Right lobe of liver (tissue), 6 donors: ENCODE data around the gene NT5DC3. TPM values are rescaled to one million over a fixed set of nuclear protein-coding genes. Genes with fewer than 3 reads are reported as not detected.

ENCODE experiments used
- ATAC-seq, 4 donors: fragments of 200-7000 bp; cut with Tn5 transposase; one replicate each; pipeline ENCODE4 v1.9.1; 2020; ENCODE audit warnings: mild to moderate bottlenecking in 4 of 4, moderate library complexity in 4 of 4
- DNase-seq, 3 donors: peaks; one replicate each; pipeline ENCODE4 v3.0.0-alpha.2; 2020
- H3K27ac ChIP-seq, 3 donors: fragments of 200-600 bp; one replicate each; pipeline ENCODE4 v1.8.0; 2022
- H3K27me3 ChIP-seq, 2 donors: fragments of 200-600 bp; one replicate each; pipeline ENCODE4 v1.8.0; 2022
- H3K36me3 ChIP-seq, 4 donors: fragments of 200-600 bp; sonication (generic) in 1 of 4; one replicate each; pipeline versions ENCODE4 v1.5.1 to v1.8.0; 2017 to 2022; ENCODE audit warnings: control low read depth in 1 of 4
- H3K4me1 ChIP-seq, 4 donors: fragments of 200-600 bp; sonication (generic) in 1 of 4; one replicate each; pipeline versions ENCODE4 v1.5.1 to v1.8.0; 2017 to 2022; ENCODE audit warnings: control low read depth in 1 of 4
- H3K4me3 ChIP-seq, 3 donors: fragments of 200-600 bp; one replicate each; pipeline ENCODE4 v1.8.0; 2022
- H3K9me3 ChIP-seq, 4 donors: fragments of 200-600 bp; sonication (generic) in 1 of 4; one replicate each; pipeline versions ENCODE4 v1.5.1 to v1.8.0; 2017 to 2022; ENCODE audit warnings: control low read depth in 1 of 4
- CTCF ChIP-seq, 4 donors: fragments of 200-600 bp in 3 of 4; fragments of 450-650 bp in 1 of 4; IDR thresholded peaks; one replicate each; pipeline versions ENCODE4 v1.5.1 to v1.8.0; 2016 to 2022; ENCODE audit warnings: antibody characterized with exemption in 4 of 4, mild to moderate bottlenecking in 2 of 4
- POLR2A ChIP-seq: fragments of 450-650 bp; IDR thresholded peaks from one replicate; pipeline ENCODE4 v1.6.1; 2017; ENCODE audit warnings: antibody characterized with exemption, mild to moderate bottlenecking
- WGBS: methylation state at CpG from one replicate; pipeline ENCODE4 v1.1.6; 2018; ENCODE audit warnings: low coverage, low lambda C conversion rate; ENCODE audit not compliant: insufficient coverage; ENCODE audit errors: missing lambda C conversion rate; 5-methylcytosine and 5-hydroxymethylcytosine counted together
- intact Hi-C, 2 donors: fragments of 100-400 bp; cut with DNase I; formaldehyde crosslinking; loops; one replicate each; pipeline versions ENCODE4 v1.11.2 to v1.14.1; 2022
- long read RNA-seq: library from polyadenylated mRNA; unstranded; transcript quantifications from one replicate; pipeline ENCODE4 v2.0.0, GENCODE V29; 2019
- total RNA-seq, 6 experiments: library from RNA; depleted of rRNA in 2 of 6; stranded (reverse); fragments of >200 nt in 2 of 6; fragmentation: NEBNext Ultra II Directional in 3 of 6; extraction: Animal tissue kit (Norgen Biotek cat#: 25700) in 3 of 6; gene quantifications; one replicate each; pipeline versions ENCODE4 v1.1.0 to v1.2.4, GENCODE V29; 2016 to 2023
- donor health status: DM: no; HTN: yes; CAD: no.
- donor health status: DM: no; HTN: no; CAD: no.
- donor health status: DM: no; HTN: no; CAD: no.
- donor health status: DM: no; HTN: yes; CAD: no.
- donor health status: DM: no; HTN: yes; CAD: no.

Gene NT5DC3
- total RNA-seq, result 10 to 100 TPM in 1 of 6 experiments, 1 to 10 TPM in 5; 3.3 to 10.2 (median 6.6) TPM
- long read RNA-seq, result 0 reads

GRCh38 chr12:103840876-103841689, at the start of gene NT5DC3:
TSS of gene NT5DC3 (minus strand) at chr12:103841234. CDS start at chr12:103841156, 78 bp downstream.
- Histone ChIP-seq H3K27me3 (no peaks in the 10 kb centered on the region), H3K4me1 (peaks cover 0 to 28% (median 13%) of the 10 kb centered on the region in 4 donors), H3K4me3 (peak within 1 kb of the TSS; percentile 71 to 75 (median 73)), H3K36me3 (no peaks in the 10 kb centered on the region), H3K27ac (peak within 1 kb of the TSS; percentile 68 to 71 (median 71)), H3K9me3 (no peaks in the 10 kb centered on the region)
- DNase-seq, result peak; percentile 91 to 92 (median 91)
- peak; percentile 80 to 90 (median 84) for ATAC-seq
- intact Hi-C loops, result no loop called here
- 0% methylated on average over 2 of the region's 86 CpGs for WGBS
- TF ChIP-seq POLR2A (peak; percentile 96), CTCF (IDR thresholded peaks at IDR 0.05) (peak in 1 of 4 donors; percentile 20)

DNA sequence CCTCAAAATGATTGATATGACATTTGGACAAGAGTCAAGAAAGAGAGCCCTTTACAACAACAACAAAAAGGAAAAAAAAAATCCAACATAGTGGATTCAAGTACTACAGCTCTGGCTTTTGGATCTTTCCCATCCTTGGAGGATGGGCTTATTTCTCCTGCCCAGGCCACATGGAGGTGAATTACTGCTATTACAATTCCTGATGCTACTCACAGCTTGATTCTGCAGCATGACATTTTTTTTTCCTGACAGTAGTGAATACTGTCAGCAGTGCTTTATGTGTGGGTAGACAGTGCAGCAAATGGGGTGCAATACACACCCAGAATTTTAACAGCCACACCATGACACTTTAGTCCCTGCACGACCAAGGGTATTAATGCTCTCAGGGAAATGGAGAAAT, 46.7 kb upstream of the NT5DC3 start:
- Histone ChIP-seq H3K27ac (no peak overlapping the region), H3K27me3 (no peaks in the 10 kb centered on the region), H3K9me3 (no peaks in the 10 kb centered on the region), H3K4me3 (no peak overlapping the region), H3K4me1 (no peaks in the 10 kb centered on the region), H3K36me3 (no peaks in the 10 kb centered on the region)
- ATAC-seq (no peak), DNase-seq (no peak)
- intact Hi-C loops, result no loop called here
- no peak for TF ChIP-seq CTCF (IDR thresholded peaks at IDR 0.05)
- TF ChIP-seq POLR2A, result no peak
- WGBS, result 71% methylated on average over 1 of the region's 1 CpG

DNA sequence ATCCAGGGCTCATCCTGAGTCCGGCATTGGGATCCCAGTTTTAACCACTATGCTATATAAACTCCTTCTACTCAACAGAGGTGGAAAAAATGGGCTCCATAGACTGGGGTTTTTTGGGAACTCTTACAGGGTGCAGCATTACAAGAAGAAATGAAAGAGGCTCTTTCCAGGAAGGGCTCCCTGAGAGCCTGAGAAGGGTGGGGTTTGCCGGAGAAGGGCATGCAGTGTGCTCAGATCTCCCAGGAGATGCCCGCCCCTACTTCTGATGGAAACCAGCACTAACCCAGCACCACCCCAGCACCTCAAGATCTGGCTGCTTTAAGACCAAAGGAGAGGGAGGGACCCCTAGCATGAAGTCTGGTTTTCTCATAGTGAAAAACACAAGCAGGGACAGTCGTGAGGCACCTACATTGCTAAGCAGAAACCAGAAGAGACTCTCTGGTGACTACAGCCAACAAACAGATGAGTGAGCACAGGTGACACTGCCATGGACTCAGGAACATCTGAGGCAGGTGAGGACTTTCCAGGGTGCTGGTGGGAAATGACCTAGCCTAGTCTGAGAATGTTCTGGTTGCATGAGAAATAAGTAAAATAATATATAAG, 45.3 kb upstream of the NT5DC3 start:
- TF ChIP-seq POLR2A, result no peak
- no peak for TF ChIP-seq CTCF (IDR thresholded peaks at IDR 0.05)
- intact Hi-C loops, result no loop called here
- ATAC-seq, result no peak

GRCh38 chr12:103884316-103884715, 43.3 kb upstream of the NT5DC3 start:
- Histone ChIP-seq H3K4me1 (no peaks in the 10 kb centered on the region), H3K27me3 (no peaks in the 10 kb centered on the region), H3K4me3 (no peak overlapping the region), H3K9me3 (no peaks in the 10 kb centered on the region), H3K27ac (no peak overlapping the region), H3K36me3 (no peaks in the 10 kb centered on the region)
- DNase-seq, result no peak
- intact Hi-C loops, result no loop called here
- peak in 2 of 4 donors; percentile 30 for ATAC-seq
- 27% methylated on average over 3 of the region's 4 CpGs for WGBS
- no peak for TF ChIP-seq POLR2A
- peak in 3 of 4 donors; percentile 18 to 34 (median 27) for TF ChIP-seq CTCF (IDR thresholded peaks at IDR 0.05)

More for the DNA sequence above, 45.3 kb upstream of the NT5DC3 start:
- no peak for DNase-seq
- Histone ChIP-seq H3K36me3 (no peaks in the 10 kb centered on the region), H3K27me3 (no peaks in the 10 kb centered on the region), H3K4me1 (no peaks in the 10 kb centered on the region), H3K27ac (no peak overlapping the region), H3K9me3 (no peaks in the 10 kb centered on the region), H3K4me3 (no peak overlapping the region)
- 65% methylated on average over 3 of the region's 4 CpGs for WGBS
